ENCODE data around the gene ERGIC1. TPM values are rescaled to one million over a fixed set of nuclear protein-coding genes. Genes with fewer than 3 reads are reported as not detected.

ERGIC1 gene
- total and polyA plus RNA-seq, 8 donors: 54.5 to 293 (median 104) TPM

DNA sequence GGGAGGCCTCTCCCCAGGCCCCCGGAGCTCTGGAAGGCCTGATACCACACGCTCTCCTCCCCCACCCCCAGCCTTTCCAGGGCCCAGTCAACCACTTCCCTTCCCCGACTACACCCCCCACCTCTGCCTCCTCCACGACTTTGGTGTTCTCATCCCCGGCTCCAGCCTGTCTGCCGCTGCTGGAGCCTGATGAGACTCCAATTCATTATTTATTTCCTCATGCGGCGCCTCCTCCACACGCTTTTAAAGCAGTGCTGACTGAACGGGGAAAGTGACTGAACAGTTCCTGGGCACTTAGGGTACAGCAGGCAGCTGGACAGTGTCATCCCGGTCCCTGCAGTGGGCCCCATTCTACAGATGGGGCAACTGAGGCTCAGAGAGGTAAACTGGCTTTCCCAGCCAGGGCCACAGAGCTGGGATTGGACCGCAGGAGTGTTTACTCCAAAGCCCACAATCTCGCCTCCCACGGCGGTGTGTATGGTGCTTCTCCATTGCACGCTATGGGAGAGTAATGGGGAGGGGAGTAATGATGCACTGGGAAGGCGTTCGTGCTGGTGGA is 109.3 kb downstream of the ERGIC1 start:
- peak overlapping the region in 2 of 5 donors; percentile 32 to 80 for H3K27ac ChIP-seq
- no peak overlapping the region for H3K4me3 ChIP-seq
- peak in 1 of 2 donors; percentile 72 for DNase-seq
- intact Hi-C loops (cut with DNase I; ENCODE audit: low total_unique reads): no loop called here
- H3K4me1 ChIP-seq: no peaks in the 10 kb centered on the region
- TF ChIP-seq EP300 (IDR thresholded peaks at IDR 0.05): no peak
- TF ChIP-seq POLR2AphosphoS5 (IDR thresholded peaks at IDR 0.05): peak in 2 of 3 donors; percentile 4 to 32
- H3K27me3 ChIP-seq: no peaks in the 10 kb centered on the region
- H3K9me3 ChIP-seq: no peaks in the 10 kb centered on the region
- H3K36me3 ChIP-seq: peaks cover 46 to 98% (median 96%) of the 10 kb centered on the region in 4 donors
- WGBS, 5 donors: 65 to 79% (median 74%) methylated on average over 18 of the region's 18 CpGs

DNA sequence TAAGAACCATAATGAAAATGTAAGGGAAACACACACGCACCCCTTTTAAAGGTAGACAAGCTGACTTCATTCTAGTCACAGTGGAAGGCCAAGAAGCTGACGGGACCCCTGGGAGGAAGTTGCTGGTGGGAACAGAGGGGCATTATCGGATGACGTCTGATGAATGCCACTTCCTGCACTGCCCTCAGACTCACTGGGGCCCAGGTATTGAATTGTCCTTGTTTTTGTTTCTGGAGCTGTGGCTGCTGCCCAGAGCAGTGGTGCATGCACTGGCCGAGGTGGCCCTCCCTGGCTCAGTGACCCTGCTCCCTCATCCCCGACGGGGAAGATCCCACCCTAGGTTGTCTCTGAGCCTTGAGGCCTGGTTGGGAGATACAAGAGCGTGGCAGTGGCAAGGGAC is 109.9 kb downstream of the ERGIC1 start:
- Histone ChIP-seq H3K27ac (peak overlapping the region in 1 of 5 donors; percentile 80), H3K27me3 (no peaks in the 10 kb centered on the region), H3K36me3 (peaks cover 46 to 98% (median 94%) of the 10 kb centered on the region in 4 donors), H3K4me3 (no peak overlapping the region), H3K9me3 (no peaks in the 10 kb centered on the region), H3K4me1 (no peaks in the 10 kb centered on the region)
- TF ChIP-seq POLR2A (IDR thresholded peaks at IDR 0.05): no peak
- no peak for TF ChIP-seq POLR2AphosphoS5 (IDR thresholded peaks at IDR 0.05)
- TF ChIP-seq EP300 (IDR thresholded peaks at IDR 0.05): no peak
- TF ChIP-seq, protein P1, sequence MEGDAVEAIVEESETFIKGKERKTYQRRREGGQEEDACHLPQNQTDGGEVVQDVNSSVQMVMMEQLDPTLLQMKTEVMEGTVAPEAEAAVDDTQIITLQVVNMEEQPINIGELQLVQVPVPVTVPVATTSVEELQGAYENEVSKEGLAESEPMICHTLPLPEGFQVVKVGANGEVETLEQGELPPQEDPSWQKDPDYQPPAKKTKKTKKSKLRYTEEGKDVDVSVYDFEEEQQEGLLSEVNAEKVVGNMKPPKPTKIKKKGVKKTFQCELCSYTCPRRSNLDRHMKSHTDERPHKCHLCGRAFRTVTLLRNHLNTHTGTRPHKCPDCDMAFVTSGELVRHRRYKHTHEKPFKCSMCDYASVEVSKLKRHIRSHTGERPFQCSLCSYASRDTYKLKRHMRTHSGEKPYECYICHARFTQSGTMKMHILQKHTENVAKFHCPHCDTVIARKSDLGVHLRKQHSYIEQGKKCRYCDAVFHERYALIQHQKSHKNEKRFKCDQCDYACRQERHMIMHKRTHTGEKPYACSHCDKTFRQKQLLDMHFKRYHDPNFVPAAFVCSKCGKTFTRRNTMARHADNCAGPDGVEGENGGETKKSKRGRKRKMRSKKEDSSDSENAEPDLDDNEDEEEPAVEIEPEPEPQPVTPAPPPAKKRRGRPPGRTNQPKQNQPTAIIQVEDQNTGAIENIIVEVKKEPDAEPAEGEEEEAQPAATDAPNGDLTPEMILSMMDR (IDR thresholded peaks at IDR 0.05): no peak
- 76 to 89% (median 88%) methylated on average over 7 to 8 of the region's 8 CpGs for WGBS, 5 donors
- no peak for DNase-seq
- intact Hi-C loops (cut with DNase I; ENCODE audit: low total_unique reads): no loop called here

DNA sequence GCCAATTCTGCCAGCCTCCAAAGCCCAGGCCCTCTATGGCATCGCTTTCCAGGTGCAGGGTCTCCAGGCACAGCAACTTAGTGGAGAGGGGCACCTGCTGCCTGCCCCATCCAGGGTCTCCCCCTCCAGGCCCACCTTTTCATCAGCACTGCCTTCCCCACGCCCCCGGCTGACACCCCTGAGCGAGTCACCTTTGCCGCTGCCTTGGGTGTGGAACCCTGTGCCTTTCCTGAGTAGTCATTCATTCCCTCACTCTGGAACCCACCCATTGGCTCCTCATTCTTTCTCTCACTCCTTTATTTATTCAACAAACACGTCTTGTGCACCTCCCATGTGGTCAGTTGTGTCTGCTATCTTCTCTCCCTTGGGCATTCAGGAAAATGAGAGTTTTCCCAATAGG is 110.7 kb downstream of the ERGIC1 start:
- WGBS, 5 donors: 59 to 87% (median 80%) methylated on average over 5 to 6 of the region's 6 CpGs
- intact Hi-C loops (cut with DNase I; ENCODE audit: low total_unique reads): no loop called here
- peaks cover 41 to 98% (median 94%) of the 10 kb centered on the region in 4 donors for H3K36me3 ChIP-seq
- H3K4me1 ChIP-seq: no peaks in the 10 kb centered on the region
- no peaks in the 10 kb centered on the region for H3K27me3 ChIP-seq
- DNase-seq: no peak
- no peaks in the 10 kb centered on the region for H3K9me3 ChIP-seq
- TF ChIP-seq POLR2AphosphoS5 (IDR thresholded peaks at IDR 0.05) (no peak), POLR2A (IDR thresholded peaks at IDR 0.05) (no peak), EP300 (IDR thresholded peaks at IDR 0.05) (no peak)
- TF ChIP-seq, protein P1 (IDR thresholded peaks at IDR 0.05): no peak
- H3K4me3 ChIP-seq: no peak overlapping the region
- peak overlapping the region in 1 of 5 donors; percentile 80 for H3K27ac ChIP-seq

DNA sequence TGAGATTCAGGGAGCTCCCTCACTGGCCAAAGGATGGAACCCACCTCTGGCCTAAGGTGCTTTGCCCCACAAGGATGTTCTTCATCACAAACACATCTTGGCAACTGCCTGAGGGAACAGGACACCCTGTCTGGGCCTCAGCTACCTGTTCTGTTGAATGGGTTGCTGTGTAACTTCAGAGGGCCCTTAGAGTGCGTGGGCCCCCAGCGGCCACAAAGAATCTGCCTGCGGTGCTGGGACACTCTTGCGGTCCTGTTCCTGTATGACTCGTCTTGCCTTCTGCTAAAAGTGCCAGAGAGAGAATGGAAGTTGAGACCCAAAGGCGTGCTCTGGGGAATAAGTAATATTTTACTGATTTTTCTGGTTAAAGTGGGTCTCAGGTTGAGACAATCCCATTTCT is 111.1 kb downstream of the ERGIC1 start:
- TF ChIP-seq EP300 (IDR thresholded peaks at IDR 0.05) (no peak), POLR2A (IDR thresholded peaks at IDR 0.05) (no peak), POLR2AphosphoS5 (IDR thresholded peaks at IDR 0.05) (no peak)
- TF ChIP-seq, protein P1 (IDR thresholded peaks at IDR 0.05): no peak
- Histone ChIP-seq H3K4me3 (no peak overlapping the region), H3K27ac (peak overlapping the region in 1 of 5 donors; percentile 80), H3K36me3 (peaks cover 37 to 98% (median 94%) of the 10 kb centered on the region in 4 donors), H3K9me3 (no peaks in the 10 kb centered on the region), H3K4me1 (no peaks in the 10 kb centered on the region), H3K27me3 (no peaks in the 10 kb centered on the region)
- no peak for DNase-seq
- intact Hi-C loops (cut with DNase I; ENCODE audit: low total_unique reads): no loop called here
- WGBS, 5 donors: 78 to 97% (median 95%) methylated on average over 6 of the region's 6 CpGs

DNA sequence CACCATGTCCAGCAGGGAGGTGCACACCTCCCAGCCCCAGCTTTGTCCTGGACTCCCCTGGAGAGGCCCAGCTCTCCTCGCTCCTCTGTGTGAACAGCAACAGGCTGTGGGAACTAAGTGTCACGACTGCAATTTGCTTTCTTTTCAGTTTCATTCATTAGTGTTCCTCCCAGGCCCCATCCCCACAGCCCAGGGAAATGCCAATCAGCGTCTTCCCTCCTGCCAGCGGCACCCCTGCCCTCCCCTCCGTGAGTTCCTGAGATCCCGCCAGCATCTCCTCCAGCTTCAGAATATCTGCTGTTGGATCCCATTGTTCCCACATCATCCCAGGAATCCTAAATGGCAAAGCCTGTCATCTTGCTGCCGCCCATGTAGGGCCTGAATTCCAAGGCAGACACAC is 112.1 kb downstream of the ERGIC1 start:
- Histone ChIP-seq H3K4me1 (no peaks in the 10 kb centered on the region), H3K27me3 (no peaks in the 10 kb centered on the region), H3K36me3 (peaks cover 44 to 100% (median 96%) of the 10 kb centered on the region in 4 donors), H3K9me3 (no peaks in the 10 kb centered on the region), H3K27ac (peak overlapping the region in 1 of 5 donors; percentile 29), H3K4me3 (no peak overlapping the region)
- DNase-seq: no peak
- intact Hi-C loops (cut with DNase I; ENCODE audit: low total_unique reads): no loop called here
- WGBS, 5 donors: 80 to 92% (median 90%) methylated on average over 7 of the region's 7 CpGs
- no peak for TF ChIP-seq POLR2A (IDR thresholded peaks at IDR 0.05)
- TF ChIP-seq, protein P1 (IDR thresholded peaks at IDR 0.05): no peak
- TF ChIP-seq POLR2AphosphoS5 (IDR thresholded peaks at IDR 0.05): no peak
- TF ChIP-seq EP300 (IDR thresholded peaks at IDR 0.05): no peak

All from stomach (tissue), 9 donors.